Keratinocyte (primary cell): ENCODE measurements around the gene TRIM27. TPM values are rescaled to one million over a fixed set of nuclear protein-coding genes. Genes with fewer than 3 reads are reported as not detected.
A peak's percentile ranks its signal among the peaks of the same experiment; 100 is the strongest.

Experiments used
- DNase-seq: peaks from one replicate; pipeline ENCODE4 v3.0.0-alpha.2; 2011; ENCODE audit warnings: low read depth, missing footprints, low spot score
- FAIRE-seq: peaks from 2 replicates; lab custom pipeline; 2011; peaks lifted over from hg19 to GRCh38; lab: Jason Lieb, UNC
- H2AFZ ChIP-seq: 2 replicates; pipeline ENCODE4 v1.6.0; 2012; ENCODE audit warnings: low read length, control low read depth, inconsistent platforms; ENCODE audit not compliant: control insufficient read depth
- H3K27ac ChIP-seq: 2 replicates; pipeline ENCODE4 v1.5.1; 2011; ENCODE audit warnings: low read length; ENCODE audit not compliant: control insufficient read depth, insufficient read depth
- H3K27me3 ChIP-seq: 3 replicates; pipeline ENCODE4 v1.6.0; 2011; ENCODE audit warnings: low read length; ENCODE audit not compliant: control insufficient read depth, insufficient read depth; ENCODE audit errors: extremely low read depth
- H3K36me3 ChIP-seq, 2 experiments: 2 replicates in 1 of 2; 3 replicates in 1 of 2; pipeline ENCODE4 v1.5.1; 2011; ENCODE audit warnings: low read length in 2 of 2, mild to moderate bottlenecking in 1 of 2; ENCODE audit not compliant: control insufficient read depth in 2 of 2, insufficient read depth in 2 of 2; ENCODE audit errors: extremely low read depth in 1 of 2
- H3K4me1 ChIP-seq: 3 replicates; pipeline ENCODE4 v1.5.1; 2011; ENCODE audit warnings: low read length; ENCODE audit not compliant: control insufficient read depth, insufficient read depth; ENCODE audit errors: extremely low read depth
- H3K4me2 ChIP-seq: 3 replicates; pipeline ENCODE4 v1.6.0; 2011; ENCODE audit warnings: low read depth, low read length; ENCODE audit not compliant: control insufficient read depth, insufficient read depth; ENCODE audit errors: extremely low read depth
- H3K4me3 ChIP-seq, 3 experiments: fragments of 200-600 bp in 1 of 3; sonication (generic) in 1 of 3; 2 replicates in 2 of 3; 3 replicates in 1 of 3; pipeline ENCODE4 v1.5.1; 2011 to 2016; ENCODE audit warnings: low read length in 3 of 3, mild to moderate bottlenecking in 3 of 3, control low read depth in 2 of 3, inconsistent platforms in 1 of 3, low read depth in 1 of 3, mixed read lengths in 1 of 3, mixed run types in 1 of 3, moderate library complexity in 1 of 3; ENCODE audit not compliant: control insufficient read depth in 2 of 3, insufficient read depth in 2 of 3; ENCODE audit errors: extremely low read depth in 1 of 3
- H3K79me2 ChIP-seq: 2 replicates; pipeline ENCODE4 v1.6.0; 2012; ENCODE audit warnings: low read length; ENCODE audit not compliant: control insufficient read depth, insufficient read depth
- H3K9ac ChIP-seq: 3 replicates; pipeline ENCODE4 v1.6.0; 2011; ENCODE audit warnings: low read length; ENCODE audit not compliant: control insufficient read depth, insufficient read depth; ENCODE audit errors: extremely low read depth
- H3K9me1 ChIP-seq: 3 replicates; pipeline ENCODE4 v1.6.0; 2011; ENCODE audit warnings: low read length; ENCODE audit not compliant: control insufficient read depth, insufficient read depth; ENCODE audit errors: extremely low read depth
- H3K9me3 ChIP-seq: 2 replicates; pipeline ENCODE4 v1.5.1; 2012; ENCODE audit warnings: low read depth, low read length; ENCODE audit not compliant: control insufficient read depth
- H4K20me1 ChIP-seq: 3 replicates; pipeline ENCODE4 v1.6.0; 2011; ENCODE audit warnings: low read length; ENCODE audit not compliant: control insufficient read depth, insufficient read depth; ENCODE audit errors: extremely low read depth
- CTCF ChIP-seq, 3 experiments: IDR thresholded peaks in 1 of 3; conservative IDR thresholded peaks in 1 of 3; optimal IDR thresholded peaks in 1 of 3; 2 replicates in 2 of 3; 3 replicates in 1 of 3; pipeline versions ENCODE3 to v1.5.1; 2011; ENCODE audit warnings: low read length in 3 of 3, mild to moderate bottlenecking in 3 of 3, moderate library complexity in 2 of 3, control low read depth in 1 of 3, inconsistent platforms in 1 of 3; ENCODE audit not compliant: insufficient read depth in 2 of 3; ENCODE audit errors: extremely low read depth in 1 of 3
- EZH2 ChIP-seq: IDR thresholded peaks from one replicate; pipeline ENCODE4 v1.6.1; 2012; ENCODE audit warnings: inconsistent platforms, mild to moderate bottlenecking, low read length, moderate library complexity
- dilution Hi-C: fragments of 300-500 bp; cut with MboI; formaldehyde crosslinking; loops from one replicate; pipeline ENCODE4 v1.7.0; 2020; ENCODE audit warnings: low sequenced_read_pairs; ENCODE audit not compliant: extremely low pct_ligation_motif_present
- polyA plus RNA-seq, 5 experiments: library from polyadenylated mRNA; depleted of rRNA in 3 of 5; stranded (reverse) in 3 of 5; stranded (forward) in 1 of 5; unstranded in 1 of 5; fragments of >200 nt; gene quantifications; 1 replicate in 1 of 5; 2 replicates in 3 of 5; 3 replicates in 1 of 5; pipeline versions ENCODE4 v1.2.1 to v1.2.3, GENCODE V29; 2011 to 2012; ENCODE audit warnings: missing spikeins in 2 of 5, low read depth in 1 of 5, low replicate concordance in 1 of 5

TRIM27 gene
- polyA plus RNA-seq, 1 donor (not counting 4 experiments of a cell fraction or from before 2014, with no cell fraction given) = 47.3 TPM

- no peaks in the 10 kb centered on the region for H4K20me1 ChIP-seq
- FAIRE-seq = no peak
- no peak for DNase-seq
- peak overlapping the region; percentile 73 for H3K9ac ChIP-seq
- H3K27me3 ChIP-seq = no peaks in the 10 kb centered on the region
- H3K27ac ChIP-seq = peak overlapping the region; percentile 59
- TF ChIP-seq CTCF (optimal IDR thresholded peaks at IDR 0.05 in 1 of 3, IDR thresholded peaks at IDR 0.05 in 1 of 3, conservative IDR thresholded peaks at IDR 0.05 in 1 of 3; ENCODE audit: extremely low read depth in 1 of 3, insufficient read depth in 2 of 3, low read length in 3 of 3) = no peak
- H3K9me3 ChIP-seq = no peaks in the 10 kb centered on the region
- H3K4me1 ChIP-seq = peaks cover 18% of the 10 kb centered on the region
- dilution Hi-C loops = no loop called here
- H2AFZ ChIP-seq = peak overlapping the region; percentile 94
- no peaks in the 10 kb centered on the region for H3K36me3 ChIP-seq
- H3K4me3 ChIP-seq = peak overlapping the region; percentile 43 to 77 (median 75)
- H3K4me2 ChIP-seq = peak overlapping the region; percentile 84
- H3K79me2 ChIP-seq = no peaks in the 10 kb centered on the region
- H3K9me1 ChIP-seq = no peaks in the 10 kb centered on the region
These were observed 20.7 kb upstream of the TRIM27 start for GRCh38 chr6:28944412-28944865.

- Histone ChIP-seq H4K20me1 (no peaks in the 10 kb centered on the region), H3K4me1 (peaks cover 18% of the 10 kb centered on the region), H3K9me1 (no peaks in the 10 kb centered on the region), H3K27ac (peak overlapping the region; percentile 59), H3K9me3 (no peaks in the 10 kb centered on the region), H3K4me2 (peak overlapping the region; percentile 84), H3K27me3 (no peaks in the 10 kb centered on the region), H3K9ac (peak overlapping the region; percentile 73), H3K36me3 (no peaks in the 10 kb centered on the region), H3K79me2 (no peaks in the 10 kb centered on the region), H2AFZ (peak overlapping the region; percentile 94), H3K4me3 (peak overlapping the region; percentile 43 to 77 (median 75))
- dilution Hi-C loops = no loop called here
- DNase-seq = no peak
- no peak for FAIRE-seq
- no peak for TF ChIP-seq CTCF (optimal IDR thresholded peaks at IDR 0.05 in 1 of 3, IDR thresholded peaks at IDR 0.05 in 1 of 3, conservative IDR thresholded peaks at IDR 0.05 in 1 of 3; ENCODE audit: extremely low read depth in 1 of 3, insufficient read depth in 2 of 3, low read length in 3 of 3)
- no peak for TF ChIP-seq EZH2
These were observed 20.0 kb upstream of the TRIM27 start for GRCh38 chr6:28943557-28944411.
